ENCODE results near the gene CLBA1.

DNA sequence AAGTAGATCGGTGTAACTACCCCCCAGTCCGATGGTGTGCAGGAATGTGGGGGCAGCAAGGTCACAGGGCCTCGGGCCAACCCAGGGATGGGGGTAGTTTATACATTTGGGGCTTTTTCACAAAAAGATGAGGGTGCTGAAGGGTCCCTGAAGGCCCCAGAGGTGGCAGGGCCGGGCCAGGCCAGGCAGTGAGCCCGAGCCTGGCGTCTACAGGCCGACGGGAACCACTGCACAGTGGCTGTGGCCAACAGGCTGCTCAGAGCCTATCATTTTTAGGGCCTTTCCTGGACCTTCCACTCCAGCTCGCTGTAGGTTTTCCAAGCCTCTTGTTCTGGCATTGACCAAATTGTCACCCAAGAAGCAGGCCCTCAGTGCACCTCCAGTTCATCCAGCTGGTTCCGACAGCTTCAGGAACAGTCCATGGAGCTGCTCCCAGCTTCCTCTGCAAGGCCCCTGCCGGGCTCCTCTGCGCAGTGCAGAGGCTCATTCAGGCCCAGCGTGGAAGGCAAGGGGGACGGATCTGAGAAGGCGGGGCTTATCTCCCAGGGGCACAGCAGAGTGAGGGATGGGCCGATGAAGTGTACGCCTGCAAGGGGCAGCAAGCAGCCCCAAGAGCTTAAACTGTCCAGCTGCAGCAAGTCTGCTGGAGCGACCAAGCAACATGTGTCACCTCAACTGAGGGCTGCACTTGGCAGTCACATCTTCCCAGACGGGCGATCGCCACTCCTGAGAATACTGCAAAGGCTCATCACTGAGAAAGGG lies 21.4 kb downstream of the CLBA1 start:
- TF ChIP-seq, protein P1, sequence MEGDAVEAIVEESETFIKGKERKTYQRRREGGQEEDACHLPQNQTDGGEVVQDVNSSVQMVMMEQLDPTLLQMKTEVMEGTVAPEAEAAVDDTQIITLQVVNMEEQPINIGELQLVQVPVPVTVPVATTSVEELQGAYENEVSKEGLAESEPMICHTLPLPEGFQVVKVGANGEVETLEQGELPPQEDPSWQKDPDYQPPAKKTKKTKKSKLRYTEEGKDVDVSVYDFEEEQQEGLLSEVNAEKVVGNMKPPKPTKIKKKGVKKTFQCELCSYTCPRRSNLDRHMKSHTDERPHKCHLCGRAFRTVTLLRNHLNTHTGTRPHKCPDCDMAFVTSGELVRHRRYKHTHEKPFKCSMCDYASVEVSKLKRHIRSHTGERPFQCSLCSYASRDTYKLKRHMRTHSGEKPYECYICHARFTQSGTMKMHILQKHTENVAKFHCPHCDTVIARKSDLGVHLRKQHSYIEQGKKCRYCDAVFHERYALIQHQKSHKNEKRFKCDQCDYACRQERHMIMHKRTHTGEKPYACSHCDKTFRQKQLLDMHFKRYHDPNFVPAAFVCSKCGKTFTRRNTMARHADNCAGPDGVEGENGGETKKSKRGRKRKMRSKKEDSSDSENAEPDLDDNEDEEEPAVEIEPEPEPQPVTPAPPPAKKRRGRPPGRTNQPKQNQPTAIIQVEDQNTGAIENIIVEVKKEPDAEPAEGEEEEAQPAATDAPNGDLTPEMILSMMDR (conservative IDR thresholded peaks at IDR 0.05; ENCODE audit: low read length): no peak
- no peak for TF ChIP-seq EZH2phosphoT487 (IDR thresholded peaks at IDR 0.05; ENCODE audit: borderline replicate concordance, low read depth, low read length)
